A673 (cell line): Measurements from ENCODE around the gene SP2. TPM values are rescaled to one million over a fixed set of nuclear protein-coding genes. Genes with fewer than 3 reads are reported as not detected.
A peak's percentile ranks its signal among the peaks of the same experiment; 100 is the strongest.

Source experiments
- BruUV-seq: library from RNA; stranded (reverse); fragments of 400-500 nt; replicated peaks from 2 replicates; lab custom pipeline; 2021; lab: Mats Ljungman, UMichigan
- CTCF ChIA-PET: fragments of 300-600 bp; sonication (Branson Sonifier 250); formaldehyde crosslinking; loops from one replicate; lab custom pipeline; 2022; ENCODE audit warnings: antibody characterized with exemption; lab: Charles Lee
- POLR2A ChIA-PET: fragments of 300-600 bp; sonication (Branson Sonifier 250); formaldehyde crosslinking; loops from one replicate; lab custom pipeline; 2022; ENCODE audit warnings: antibody characterized with exemption; ENCODE audit not compliant: low non-redundant PET; lab: Charles Lee
- DNase-seq: peaks from one replicate; pipeline ENCODE4 v3.0.0-alpha.2; 2015; ENCODE audit warnings: low spot score
- H3K27ac ChIP-seq: fragments of 200-600 bp; sonication (generic); 2 replicates; pipeline ENCODE4 v1.5.1; 2016; ENCODE audit warnings: mixed run types, low read depth, mild to moderate bottlenecking, mixed read lengths, antibody characterized with exemption, low read length; ENCODE audit not compliant: poor library complexity, severe bottlenecking
- H3K27me3 ChIP-seq: fragments of 200-600 bp; sonication (generic); replicated peaks from 2 replicates; pipeline ENCODE4 v1.6.1; 2017; ENCODE audit warnings: mixed run types, low read depth, mild to moderate bottlenecking, mixed read lengths, antibody characterized with exemption, low read length; ENCODE audit not compliant: insufficient read depth, poor library complexity
- H3K36me3 ChIP-seq: fragments of 200-600 bp; sonication (generic); 2 replicates; pipeline ENCODE4 v1.6.1; 2016; ENCODE audit warnings: mixed run types, mild to moderate bottlenecking, mixed read lengths, antibody characterized with exemption, low read length; ENCODE audit not compliant: insufficient read depth, poor library complexity, severe bottlenecking
- H3K4me1 ChIP-seq: fragments of 200-600 bp; sonication (generic); 2 replicates; pipeline ENCODE4 v1.6.1; 2017; ENCODE audit warnings: mixed run types, mild to moderate bottlenecking, mixed read lengths, antibody characterized with exemption, low read length; ENCODE audit not compliant: insufficient read depth, poor library complexity, severe bottlenecking
- H3K4me3 ChIP-seq: fragments of 200-600 bp; sonication (generic); 2 replicates; pipeline ENCODE4 v1.5.1; 2016; ENCODE audit warnings: low read depth, mixed run types, mild to moderate bottlenecking, mixed read lengths, low read length; ENCODE audit not compliant: poor library complexity, severe bottlenecking
- H3K9me3 ChIP-seq: fragments of 200-600 bp; sonication (generic); 2 replicates; pipeline ENCODE4 v1.6.1; 2016; ENCODE audit warnings: mixed run types, low read depth, mild to moderate bottlenecking, mixed read lengths, antibody characterized with exemption, low read length; ENCODE audit not compliant: poor library complexity, severe bottlenecking
- CTCF ChIP-seq: fragments of 300-800, 200-600 bp; sonication (generic); conservative IDR thresholded peaks from 2 replicates; pipeline ENCODE4 v1.5.1; 2017; ENCODE audit warnings: low read depth, mild to moderate bottlenecking, antibody characterized with exemption, low read length, moderate library complexity, mixed read lengths
- EZH2 ChIP-seq: fragments of 200-600 bp; sonication (generic); IDR thresholded peaks from 2 replicates; pipeline ENCODE4 v1.6.1; 2017; ENCODE audit warnings: borderline replicate concordance, low read depth, mild to moderate bottlenecking, mixed read lengths, antibody characterized with exemption, low read length; ENCODE audit not compliant: poor library complexity, severe bottlenecking
- intact Hi-C: fragments of 100-400 bp; cut with micrococcal nuclease; formaldehyde crosslinking; loops from one replicate; pipeline ENCODE4 v1.10.0; 2022; ENCODE audit not compliant: unreplicated experiment
- total RNA-seq: library from RNA; stranded (reverse); gene quantifications from 2 replicates; pipeline ENCODE4 v1.2.3, GENCODE V29; 2021

The SP2 gene
- total RNA-seq, 1 experiment from 2014 or later = 19.5 TPM

GRCh38 chr17:47949197-47949759 is 53.2 kb downstream of the SP2 start:
- TF ChIP-seq CTCF (peak; percentile 97), EZH2 (no peak)
- Histone ChIP-seq H3K9me3 (no peaks in the 10 kb centered on the region), H3K27me3 (no peaks in the 10 kb centered on the region), H3K36me3 (no peaks in the 10 kb centered on the region), H3K4me1 (peaks cover 5% of the 10 kb centered on the region), H3K4me3 (no peak overlapping the region), H3K27ac (no peak overlapping the region)
- POLR2A ChIA-PET = no interaction called here
- DNase-seq = peak; percentile 80
- intact Hi-C loops = loop anchor here (1.0 to 10.0 kb wide), 2 partner anchors 69 to 104 kb away; partner anchors contain the start of gene SCRN2
- CTCF ChIA-PET = interaction anchor here (1.1 to 2.5 kb wide), 3 partner anchors 8 to 69 kb away, joined by 3 to 11 read pairs (median 4); partner anchors contain the start of genes CDK5RAP3 and PNPO
- BruUV-seq = no TSS peak

DNA sequence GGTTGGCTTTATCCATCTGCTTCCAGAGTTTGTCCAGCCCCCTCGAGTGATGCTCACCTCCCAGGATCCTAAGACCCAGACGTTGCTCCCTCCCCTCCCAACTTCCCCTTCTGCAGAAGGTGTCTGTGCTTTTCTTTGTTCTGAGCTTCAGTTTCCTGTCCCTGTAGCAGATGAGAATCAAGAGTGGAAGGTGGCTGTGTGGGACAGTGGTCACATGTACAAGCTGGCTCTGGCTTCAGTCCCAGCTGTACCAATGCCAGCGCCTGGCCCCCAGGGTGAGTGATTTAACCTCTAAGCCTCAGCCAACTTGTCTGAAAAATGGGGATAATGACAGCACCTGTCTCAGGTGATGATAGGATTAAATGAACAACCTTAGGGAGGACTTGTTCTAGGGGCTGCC is 53.9 kb downstream of the SP2 start:
- no peaks in the 10 kb centered on the region for H3K9me3 ChIP-seq
- TF ChIP-seq EZH2 (no peak), CTCF (no peak)
- H3K36me3 ChIP-seq = no peaks in the 10 kb centered on the region
- no peaks in the 10 kb centered on the region for H3K27me3 ChIP-seq
- ChIA-PET POLR2A (no interaction called here), CTCF (interaction anchor here (1.1 to 2.5 kb wide), 2 partner anchors 9 to 68 kb away, joined by 3 to 11 read pairs; partner anchors contain the start of gene PNPO)
- H3K27ac ChIP-seq = no peak overlapping the region
- intact Hi-C loops = loop anchor here (1.0 to 10.0 kb wide), 2 partner anchors 68 to 105 kb away; partner anchors contain the start of gene SCRN2
- DNase-seq = no peak
- peaks cover 5% of the 10 kb centered on the region for H3K4me1 ChIP-seq
- no peak overlapping the region for H3K4me3 ChIP-seq
- BruUV-seq = no TSS peak

DNA sequence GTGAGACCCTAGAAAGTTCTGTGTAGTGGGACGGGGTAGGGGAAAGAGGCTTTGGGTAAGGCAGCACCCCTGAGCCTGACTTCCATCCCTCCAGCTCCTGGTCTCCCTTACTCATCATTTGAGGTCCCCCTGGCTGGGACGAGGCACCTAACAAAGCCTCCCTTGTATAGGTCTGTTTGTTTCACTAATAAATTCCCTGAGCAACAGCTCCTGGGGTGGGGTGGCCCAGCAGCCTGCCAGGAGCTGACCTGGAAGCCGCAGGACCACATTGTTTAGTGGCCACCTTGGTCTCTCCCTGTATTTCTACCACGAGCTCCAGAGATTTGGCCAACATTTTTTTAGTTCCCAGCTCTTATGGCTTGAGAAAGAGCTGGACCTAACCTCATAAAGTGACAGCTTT is 54.4 kb downstream of the SP2 start:
- Histone ChIP-seq H3K27ac (no peak overlapping the region), H3K4me3 (no peak overlapping the region), H3K36me3 (no peaks in the 10 kb centered on the region), H3K27me3 (no peaks in the 10 kb centered on the region), H3K4me1 (peaks cover 5% of the 10 kb centered on the region), H3K9me3 (no peaks in the 10 kb centered on the region)
- ChIA-PET CTCF (interaction anchor here (2.5 kb wide), 1 partner anchor 68 kb away, joined by 11 read pairs; no protein-coding TSS in a partner anchor), POLR2A (interaction anchor here (0.8 kb wide), 1 partner anchor 8 kb away, joined by 3 read pairs; no protein-coding TSS in a partner anchor)
- TF ChIP-seq EZH2 (no peak), CTCF (no peak)
- intact Hi-C loops = no loop called here
- no TSS peak for BruUV-seq
- no peak for DNase-seq
